HG03045 (cell line): ENCODE measurements around the gene GARRE1.
"Not testable (repeated sequence)": the region's sequence is repeated elsewhere in the genome, so short reads cannot be mapped to it uniquely, and the experiment has no call there.

Experiments
- ATAC-seq: cut with Tn5 transposase; IDR thresholded peaks from one replicate; pipeline ENCODE4 v1.9.1; 2021; ENCODE audit warnings: mild to moderate bottlenecking, moderate library complexity; ENCODE audit not compliant: unreplicated experiment

Gene GARRE1, protein sequence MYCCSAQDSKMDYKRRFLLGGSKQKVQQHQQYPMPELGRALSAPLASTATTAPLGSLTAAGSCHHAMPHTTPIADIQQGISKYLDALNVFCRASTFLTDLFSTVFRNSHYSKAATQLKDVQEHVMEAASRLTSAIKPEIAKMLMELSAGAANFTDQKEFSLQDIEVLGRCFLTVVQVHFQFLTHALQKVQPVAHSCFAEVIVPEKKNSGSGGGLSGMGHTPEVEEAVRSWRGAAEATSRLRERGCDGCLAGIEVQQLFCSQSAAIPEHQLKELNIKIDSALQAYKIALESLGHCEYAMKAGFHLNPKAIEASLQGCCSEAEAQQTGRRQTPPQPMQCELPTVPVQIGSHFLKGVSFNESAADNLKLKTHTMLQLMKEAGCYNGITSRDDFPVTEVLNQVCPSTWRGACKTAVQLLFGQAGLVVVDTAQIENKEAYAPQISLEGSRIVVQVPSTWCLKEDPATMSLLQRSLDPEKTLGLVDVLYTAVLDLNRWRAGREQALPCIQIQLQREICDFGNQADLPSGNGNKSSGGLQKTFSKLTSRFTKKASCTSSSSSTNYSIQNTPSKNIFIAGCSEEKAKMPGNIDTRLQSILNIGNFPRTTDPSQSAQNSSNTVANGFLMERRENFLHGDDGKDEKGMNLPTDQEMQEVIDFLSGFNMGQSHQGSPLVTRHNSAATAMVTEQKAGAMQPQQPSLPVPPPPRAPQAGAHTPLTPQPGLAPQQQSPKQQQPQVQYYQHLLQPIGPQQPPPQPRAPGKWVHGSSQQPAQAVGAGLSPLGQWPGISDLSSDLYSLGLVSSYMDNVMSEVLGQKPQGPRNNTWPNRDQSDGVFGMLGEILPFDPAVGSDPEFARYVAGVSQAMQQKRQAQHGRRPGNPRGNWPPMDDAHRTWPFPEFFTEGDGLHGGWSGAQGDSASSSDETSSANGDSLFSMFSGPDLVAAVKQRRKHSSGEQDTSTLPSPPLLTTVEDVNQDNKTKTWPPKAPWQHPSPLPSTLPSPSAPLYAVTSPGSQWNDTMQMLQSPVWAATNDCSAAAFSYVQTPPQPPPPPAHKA (N-terminal part only)

GRCh38 chr19:34254046-34254697 is at the start of gene GARRE1:
Gene GARRE1, plus strand, starts transcription at chr19:34254554. Its CDS starts 45,920 bp downstream, at chr19:34300474.
- ATAC-seq: peak; percentile 84

DNA sequence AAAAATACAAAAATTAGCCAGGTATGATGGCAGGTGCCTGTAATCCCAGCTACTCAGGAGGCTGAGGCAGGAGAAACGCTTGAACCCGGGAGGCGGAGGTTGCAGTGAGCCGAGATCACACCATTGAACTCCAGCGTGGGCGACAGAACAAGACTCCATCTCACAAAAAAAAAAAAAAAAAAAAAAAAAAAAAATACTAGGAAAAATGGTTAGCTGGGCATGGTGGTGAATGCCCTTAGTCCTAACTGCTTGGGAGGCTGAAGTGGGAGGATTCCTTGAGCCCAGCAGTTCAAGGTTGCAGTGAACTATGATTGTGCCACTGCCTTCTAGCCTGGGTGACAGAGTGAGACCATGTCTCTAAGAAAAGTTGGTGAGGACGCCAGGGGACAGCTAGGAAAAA is 49.0 kb upstream of the GARRE1 start:
- ATAC-seq: not testable (repeated sequence)

DNA sequence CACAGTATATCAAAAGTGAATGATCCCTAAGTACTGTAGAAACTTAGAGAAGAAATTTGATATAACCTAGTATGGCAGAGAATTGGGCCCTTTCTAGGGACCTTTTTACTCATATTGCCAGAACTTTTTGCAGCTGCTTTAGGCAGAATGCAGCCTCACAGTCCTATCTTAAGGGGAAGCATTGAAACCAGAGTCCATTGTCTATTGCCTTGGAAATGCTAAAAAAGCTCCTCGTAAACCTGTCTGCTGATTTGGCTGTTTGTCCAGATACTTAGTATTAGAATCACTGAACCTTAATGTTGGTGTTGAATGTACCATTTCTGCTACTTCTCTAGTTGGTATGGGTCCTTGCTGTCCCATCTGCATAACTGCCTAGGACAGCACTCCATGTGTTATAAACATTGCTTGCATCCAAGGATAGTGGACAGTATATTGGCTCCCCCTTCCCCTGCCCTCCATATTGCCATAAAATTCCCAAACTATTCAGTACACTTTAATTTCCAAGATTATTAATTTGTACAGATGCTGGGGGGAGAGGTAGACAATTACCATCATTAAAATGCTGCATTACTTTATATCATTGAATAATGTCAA is 46.0 kb upstream of the GARRE1 start:
- ATAC-seq: no peak

DNA sequence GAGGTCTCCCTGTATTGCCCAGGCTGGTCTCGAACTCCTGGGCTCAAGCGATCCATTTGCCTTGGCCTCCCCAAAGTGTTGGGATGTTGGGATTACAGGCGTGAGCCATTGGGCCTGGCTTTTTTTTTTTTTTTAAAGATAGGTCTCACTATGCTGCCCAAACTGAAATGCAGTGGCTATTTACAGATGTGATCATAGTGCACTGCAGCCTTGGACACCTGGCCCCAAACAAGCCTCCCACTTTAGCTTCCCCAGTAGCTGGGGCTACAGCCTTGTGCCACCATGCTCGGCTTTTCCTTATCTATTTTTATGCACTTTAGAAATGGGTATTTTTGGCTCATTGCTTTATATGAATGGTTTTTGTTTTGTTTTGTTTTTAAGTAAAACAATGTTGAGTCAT is 44.6 kb upstream of the GARRE1 start:
- ATAC-seq: no peak

- no peak for ATAC-seq
Observed at GRCh38 chr19:34213283-34213682, 41.1 kb upstream of the GARRE1 start.

GRCh38 chr19:34214040-34214439 is 40.3 kb upstream of the GARRE1 start:
- ATAC-seq: no peak

DNA sequence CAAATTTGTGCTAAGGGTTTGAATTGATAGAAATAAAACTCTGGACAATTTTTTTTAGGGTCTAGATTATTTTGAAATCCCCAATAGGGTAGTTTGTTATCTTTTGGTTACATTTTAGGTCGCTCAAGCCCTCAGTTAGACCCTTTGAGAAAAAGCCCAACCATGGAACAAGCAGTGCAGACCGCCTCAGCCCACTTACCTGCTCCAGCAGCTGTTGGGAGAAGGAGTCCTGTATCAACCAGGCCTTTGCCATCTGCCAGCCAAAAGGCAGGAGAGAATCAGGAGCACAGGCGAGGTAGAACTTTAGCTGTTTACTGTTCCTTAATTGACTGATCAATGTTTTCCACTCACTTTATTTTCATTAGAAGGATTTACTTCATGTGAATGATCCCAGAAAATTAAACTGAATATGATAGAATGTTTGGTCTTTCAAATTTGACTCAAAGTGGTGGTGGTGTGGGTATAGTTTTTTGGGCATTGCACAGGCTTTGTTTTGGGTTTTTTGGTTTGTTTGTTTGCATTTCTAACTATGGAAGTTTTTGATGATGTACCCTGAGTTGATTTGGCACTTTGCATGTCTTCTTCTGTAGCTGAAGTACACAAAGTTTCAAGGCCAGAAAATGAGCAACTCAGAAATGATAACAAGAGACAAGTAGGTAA is 39.2 kb upstream of the GARRE1 start:
- ATAC-seq: no peak

DNA sequence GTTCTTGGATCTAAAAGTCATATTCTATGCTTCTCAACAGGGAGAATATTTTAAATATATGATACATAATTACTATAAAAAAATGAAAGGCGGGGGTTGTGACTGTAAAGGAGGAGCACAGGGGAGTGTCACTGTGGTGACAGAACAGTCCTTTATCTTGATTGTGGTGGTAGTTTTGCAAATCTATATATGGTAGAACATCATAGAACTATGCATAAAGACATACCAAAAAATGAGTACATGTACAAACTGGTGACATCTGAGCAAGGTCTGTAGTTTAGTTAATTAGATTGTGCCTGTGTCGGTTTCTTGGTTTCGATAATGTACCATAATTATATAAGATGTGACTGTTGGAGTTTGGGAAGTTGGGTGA is 38.7 kb upstream of the GARRE1 start:
- no peak for ATAC-seq

DNA sequence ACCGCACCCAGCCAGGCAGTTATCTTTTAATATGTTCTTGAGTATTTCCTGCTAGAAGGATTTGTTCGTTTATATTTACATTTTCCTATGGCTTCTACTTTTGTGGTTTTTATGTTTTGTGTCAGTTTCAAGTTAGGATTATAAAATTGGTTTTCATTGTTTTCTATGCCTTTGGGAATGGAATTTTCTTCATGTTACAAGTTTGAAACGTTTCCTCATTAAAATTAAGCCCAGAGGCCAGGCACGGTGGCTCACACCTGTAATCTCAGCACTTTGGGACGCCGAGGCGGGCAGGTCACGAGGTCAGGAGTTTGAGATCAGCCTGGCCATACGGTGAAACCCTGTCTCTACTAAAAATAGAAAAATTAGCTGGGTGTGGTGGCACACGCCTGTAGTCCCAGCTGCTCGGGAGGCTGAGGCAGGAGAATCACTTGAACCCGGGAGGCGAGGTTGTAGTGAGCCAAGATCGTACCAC is 37.6 kb upstream of the GARRE1 start:
- not testable (repeated sequence) for ATAC-seq

DNA sequence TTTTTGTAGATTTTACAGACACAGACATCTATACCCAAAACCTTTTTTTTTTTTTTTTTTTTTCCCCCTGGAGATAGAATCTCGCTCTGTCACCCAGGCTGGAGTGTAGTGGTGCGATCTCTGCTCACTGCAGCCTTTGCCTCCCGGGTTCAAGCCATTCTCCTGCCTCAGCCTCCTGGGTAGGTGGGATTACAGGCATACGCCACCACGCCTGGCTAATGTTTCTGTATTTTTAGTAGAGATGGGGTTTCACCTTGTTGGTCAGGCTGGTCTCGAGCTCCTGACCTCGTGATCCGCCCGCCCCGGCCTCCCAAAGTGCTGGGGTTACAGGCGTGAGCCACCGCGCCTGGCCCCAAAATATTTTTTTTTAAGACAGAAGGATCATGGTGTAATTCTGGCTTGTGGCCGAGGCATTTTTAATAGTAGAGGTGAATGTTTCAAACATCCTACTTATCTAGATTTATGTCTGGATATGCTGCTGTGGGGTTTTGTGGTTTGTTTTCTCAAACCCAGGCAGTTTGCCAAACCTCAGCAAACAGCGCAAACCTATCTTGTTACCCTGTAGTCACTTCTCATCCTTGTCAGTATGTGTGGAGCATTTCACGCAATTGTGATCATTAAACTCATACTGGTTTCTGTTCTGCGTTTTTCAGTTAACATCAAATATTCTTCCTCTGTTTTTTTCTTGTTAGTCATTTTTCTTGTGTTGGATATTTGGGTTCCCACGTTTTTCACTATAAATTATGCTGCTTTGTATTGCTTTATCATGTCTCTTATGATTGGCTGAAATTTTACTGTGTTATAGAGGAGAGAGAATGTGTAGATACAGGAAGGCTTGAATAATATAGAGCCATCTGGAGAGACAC is 36.2 kb upstream of the GARRE1 start:
- ATAC-seq: no peak

DNA sequence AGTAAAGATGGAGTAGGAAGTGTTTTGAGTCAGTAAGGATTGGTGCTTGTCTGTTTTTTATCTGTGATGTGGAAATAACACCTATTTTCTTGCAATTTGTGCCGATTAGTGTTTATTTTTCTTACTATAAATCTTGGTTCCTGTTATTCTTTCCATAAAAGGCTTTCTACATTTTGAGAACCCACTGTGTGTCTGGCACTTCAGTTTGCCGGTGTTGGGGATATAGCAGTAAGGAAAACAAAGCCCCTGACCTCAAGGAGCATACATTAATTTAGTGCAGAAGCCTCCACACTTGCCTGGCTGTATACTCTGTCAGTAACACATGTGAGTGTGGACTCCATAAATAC is 35.6 kb upstream of the GARRE1 start:
- no peak for ATAC-seq

DNA sequence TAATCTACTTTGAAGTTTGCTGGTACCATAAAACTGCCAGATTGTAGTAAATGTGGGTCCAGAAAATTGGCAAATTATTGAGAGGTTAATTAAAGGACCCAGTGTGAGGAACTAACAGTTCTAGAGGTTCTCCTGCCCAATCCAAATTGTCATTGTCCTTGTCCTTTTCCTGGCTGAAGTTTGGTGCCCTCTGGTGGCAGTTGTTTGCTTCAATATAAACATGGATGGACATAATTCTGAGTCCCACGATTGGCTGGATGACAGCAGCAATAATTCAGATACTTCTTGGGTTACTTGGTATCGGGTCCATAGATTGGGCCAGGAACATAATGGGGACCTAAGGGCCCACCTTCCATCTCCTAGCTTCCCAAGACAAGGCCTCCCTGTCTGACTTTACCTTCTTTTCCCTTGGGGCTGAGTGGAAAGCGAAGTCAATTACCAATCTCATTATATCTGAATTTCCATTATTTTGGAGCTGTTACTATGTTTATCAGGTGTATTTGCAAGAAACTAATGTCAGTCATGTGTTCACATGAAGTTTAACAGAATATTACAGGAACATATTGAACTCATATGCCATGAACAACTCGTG is 33.8 kb upstream of the GARRE1 start:
- ATAC-seq: no peak

DNA sequence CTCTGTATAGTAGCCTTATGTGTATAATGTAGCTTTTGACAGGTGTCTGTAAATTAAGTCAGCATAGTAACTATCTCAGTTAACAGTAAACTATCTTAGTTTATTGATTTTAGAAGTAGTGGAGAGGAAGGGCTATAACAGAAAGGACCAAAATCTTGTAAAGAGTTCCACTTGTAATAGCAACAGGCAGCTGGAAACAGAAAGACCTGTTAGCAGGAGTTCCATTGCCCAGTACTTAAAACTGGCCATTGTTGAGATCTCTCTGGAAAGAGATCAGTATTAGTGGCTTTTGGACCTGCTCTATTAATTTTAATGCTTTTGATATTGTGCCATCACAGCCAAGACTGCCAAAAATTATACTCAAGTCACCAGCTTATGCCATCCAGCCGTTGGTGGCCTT is 32.0 kb upstream of the GARRE1 start:
- ATAC-seq: no peak

- ATAC-seq: no peak
Observed at GRCh38 chr19:34224996-34225658, 29.2 kb upstream of the GARRE1 start.

DNA sequence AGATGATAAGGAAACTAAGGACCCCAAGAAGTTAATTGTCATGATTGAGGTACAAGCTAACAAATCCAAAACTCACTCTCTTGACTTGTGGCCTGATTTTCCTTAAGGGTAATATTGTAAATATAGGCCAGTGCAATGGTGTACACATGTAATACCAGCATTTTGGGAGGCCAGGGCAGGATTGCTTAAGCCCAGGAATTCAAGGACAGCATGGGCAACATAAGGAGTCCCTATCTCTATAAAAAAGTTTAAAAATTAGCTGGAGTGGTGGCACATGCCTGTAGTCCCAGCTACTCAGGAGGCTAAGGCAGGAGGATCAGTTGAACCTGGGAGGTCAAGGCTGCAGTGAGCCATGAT is 28.7 kb upstream of the GARRE1 start:
- ATAC-seq: no peak

DNA sequence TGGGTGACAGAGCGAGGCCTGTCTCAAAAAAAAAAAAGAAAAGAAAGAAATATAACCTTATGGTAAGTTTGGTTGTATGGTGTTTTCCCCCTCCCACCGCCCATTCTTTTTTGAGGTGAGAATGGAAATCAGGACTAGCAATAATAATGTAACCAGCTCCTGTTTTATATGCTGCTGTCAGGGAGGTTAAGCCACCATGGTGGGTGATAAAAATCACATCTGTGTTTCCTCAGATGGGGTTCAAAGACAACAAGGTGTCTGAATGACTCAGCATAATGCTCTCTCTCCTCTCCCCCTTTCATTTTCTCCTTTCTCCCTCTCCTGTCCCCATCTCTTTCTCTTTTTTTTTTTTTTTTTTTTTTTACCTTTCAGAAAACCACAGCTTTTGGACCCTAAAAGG is 28.3 kb upstream of the GARRE1 start:
- ATAC-seq: no peak

DNA sequence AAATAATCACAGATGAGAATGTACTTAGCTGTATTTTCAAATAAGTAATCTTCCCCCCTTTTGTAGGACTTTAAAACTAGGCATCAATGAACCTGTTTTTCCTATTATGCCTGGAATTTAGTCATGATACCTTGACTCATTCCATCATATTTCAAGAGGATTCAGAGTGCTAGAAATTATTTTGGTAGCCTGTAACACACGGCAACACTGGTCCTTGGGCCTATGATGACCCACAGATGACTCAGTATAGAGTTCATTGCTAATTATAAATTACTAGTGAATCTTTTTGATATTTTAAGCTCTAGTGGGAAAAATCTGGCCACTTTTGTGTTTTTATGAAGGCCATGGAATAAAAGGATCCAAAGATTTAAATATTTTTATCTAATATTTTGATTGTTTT is 26.0 kb upstream of the GARRE1 start:
- ATAC-seq: no peak

GRCh38 chr19:34228762-34229161 is 25.6 kb upstream of the GARRE1 start:
- no peak for ATAC-seq
